ENCODE results near the gene STARD13.

STARD13 gene

DNA sequence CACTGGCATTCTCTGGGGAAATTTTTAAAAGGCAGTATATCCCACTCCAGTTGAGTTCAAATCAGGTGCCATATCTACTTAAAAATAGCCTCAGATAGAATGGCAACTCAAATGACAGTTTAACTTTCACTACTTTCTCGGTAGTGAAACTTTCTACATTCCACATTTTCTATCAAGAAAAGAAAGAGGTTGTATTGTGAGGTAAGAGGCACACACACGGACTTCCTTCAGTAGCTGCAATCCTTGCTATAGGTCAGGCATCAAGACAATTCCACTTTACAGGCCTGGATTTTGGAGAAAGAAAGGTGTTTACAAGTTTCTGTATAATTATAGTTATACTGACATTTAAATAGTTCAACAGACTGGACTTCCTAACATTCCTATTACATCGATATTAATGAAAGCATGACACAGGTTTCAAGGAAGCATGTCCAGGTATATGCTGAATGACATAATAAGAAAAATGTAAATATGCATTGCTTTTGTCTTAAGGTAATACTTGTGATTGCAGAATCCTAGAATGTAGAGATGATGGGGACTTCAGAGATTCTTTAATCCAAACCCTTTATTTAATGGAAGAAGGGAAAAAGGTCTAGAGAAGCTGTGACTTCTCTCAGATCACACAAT, 5.2 kb downstream of the STARD13 start:
- no peak for DNase-seq (ENCODE audit: extremely low read depth, low read depth)
- TF ChIP-seq, protein P1, sequence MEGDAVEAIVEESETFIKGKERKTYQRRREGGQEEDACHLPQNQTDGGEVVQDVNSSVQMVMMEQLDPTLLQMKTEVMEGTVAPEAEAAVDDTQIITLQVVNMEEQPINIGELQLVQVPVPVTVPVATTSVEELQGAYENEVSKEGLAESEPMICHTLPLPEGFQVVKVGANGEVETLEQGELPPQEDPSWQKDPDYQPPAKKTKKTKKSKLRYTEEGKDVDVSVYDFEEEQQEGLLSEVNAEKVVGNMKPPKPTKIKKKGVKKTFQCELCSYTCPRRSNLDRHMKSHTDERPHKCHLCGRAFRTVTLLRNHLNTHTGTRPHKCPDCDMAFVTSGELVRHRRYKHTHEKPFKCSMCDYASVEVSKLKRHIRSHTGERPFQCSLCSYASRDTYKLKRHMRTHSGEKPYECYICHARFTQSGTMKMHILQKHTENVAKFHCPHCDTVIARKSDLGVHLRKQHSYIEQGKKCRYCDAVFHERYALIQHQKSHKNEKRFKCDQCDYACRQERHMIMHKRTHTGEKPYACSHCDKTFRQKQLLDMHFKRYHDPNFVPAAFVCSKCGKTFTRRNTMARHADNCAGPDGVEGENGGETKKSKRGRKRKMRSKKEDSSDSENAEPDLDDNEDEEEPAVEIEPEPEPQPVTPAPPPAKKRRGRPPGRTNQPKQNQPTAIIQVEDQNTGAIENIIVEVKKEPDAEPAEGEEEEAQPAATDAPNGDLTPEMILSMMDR (IDR thresholded peaks at IDR 0.05; ENCODE audit: low read depth, low read length): no peak

DNA sequence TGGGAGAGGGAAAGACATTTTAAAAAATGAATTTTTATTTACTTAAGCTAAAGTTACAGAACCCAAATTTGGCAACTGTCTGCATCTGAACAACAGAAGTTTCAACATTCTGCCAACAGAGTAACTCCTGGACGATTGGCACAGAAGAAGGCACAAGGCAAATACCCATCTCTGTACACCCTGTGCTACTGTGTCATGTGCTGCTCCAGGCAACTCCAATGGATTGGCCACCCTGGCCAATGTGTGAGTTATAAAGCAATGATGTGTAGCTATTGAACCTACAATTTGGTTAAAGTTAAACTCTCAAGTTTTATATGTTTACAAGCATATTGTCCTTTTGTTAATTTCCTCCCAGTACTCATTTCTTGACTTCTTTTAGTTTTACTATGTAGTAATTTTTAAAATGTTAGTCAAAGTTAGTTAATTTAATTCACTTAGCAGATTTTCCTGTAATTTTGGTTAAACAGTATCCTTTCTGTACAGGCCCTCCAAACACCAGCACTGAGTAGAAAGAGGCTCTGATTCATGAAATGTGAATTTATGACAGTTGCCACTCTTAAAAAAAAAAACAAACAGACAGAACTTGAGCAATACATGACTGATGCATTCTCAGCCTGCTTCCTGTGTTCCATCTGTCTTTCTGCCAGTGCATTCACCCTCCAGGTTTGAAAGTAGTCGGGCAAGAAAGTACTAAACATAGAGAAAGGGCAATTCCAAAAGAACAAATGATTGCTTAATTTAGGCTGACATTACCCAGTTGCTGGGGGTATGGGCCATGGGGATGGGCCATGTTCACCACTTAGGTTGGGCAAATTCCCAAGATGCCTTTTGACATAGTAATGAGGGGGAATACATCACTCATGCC, 5.9 kb downstream of the STARD13 start:
- TF ChIP-seq, protein P1 (IDR thresholded peaks at IDR 0.05; ENCODE audit: low read depth, low read length): no peak
- DNase-seq (ENCODE audit: extremely low read depth, low read depth): no peak

DNA sequence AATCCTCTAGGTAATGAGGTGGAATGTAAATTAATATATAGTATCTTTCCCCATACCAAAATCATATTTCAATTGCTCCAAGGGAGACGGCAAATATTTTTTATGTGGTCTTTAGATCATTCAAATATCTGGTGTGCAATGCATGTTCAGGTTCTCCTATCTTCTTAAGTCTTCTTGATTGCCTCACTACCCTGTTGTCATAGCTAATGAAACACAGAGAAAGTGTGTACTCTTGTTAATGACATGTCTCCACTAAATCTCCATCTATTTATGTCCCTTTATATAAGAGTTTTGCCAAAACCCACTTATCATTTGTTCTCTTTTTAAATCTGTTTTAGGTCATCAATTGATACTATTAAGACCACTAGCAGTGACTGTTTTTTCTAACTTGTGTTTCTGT, 6.6 kb downstream of the STARD13 start:
- TF ChIP-seq, protein P1 (IDR thresholded peaks at IDR 0.05; ENCODE audit: low read depth, low read length): no peak
- DNase-seq (ENCODE audit: extremely low read depth, low read depth): no peak

DNA sequence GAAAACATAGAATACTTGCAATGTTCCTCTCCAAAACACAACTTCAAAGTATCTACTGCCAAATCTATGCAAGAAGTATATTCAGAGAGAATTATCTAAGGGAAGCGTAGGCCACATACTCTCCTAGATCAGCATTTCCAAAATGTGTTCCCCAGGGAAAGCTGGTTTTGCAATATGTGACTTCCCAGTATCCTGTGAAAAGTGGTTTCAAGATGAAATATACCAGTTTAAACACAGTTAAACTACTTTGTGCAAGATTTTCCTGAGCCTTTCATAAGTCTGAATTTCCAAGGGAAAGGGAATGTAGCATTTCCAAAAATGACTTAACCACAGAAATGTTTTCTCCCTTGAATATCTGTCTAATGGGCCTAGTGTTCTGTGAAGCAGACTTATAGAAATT, 7.6 kb downstream of the STARD13 start:
- no peak for DNase-seq (ENCODE audit: extremely low read depth, low read depth)
- TF ChIP-seq, protein P1 (IDR thresholded peaks at IDR 0.05; ENCODE audit: low read depth, low read length): no peak

DNA sequence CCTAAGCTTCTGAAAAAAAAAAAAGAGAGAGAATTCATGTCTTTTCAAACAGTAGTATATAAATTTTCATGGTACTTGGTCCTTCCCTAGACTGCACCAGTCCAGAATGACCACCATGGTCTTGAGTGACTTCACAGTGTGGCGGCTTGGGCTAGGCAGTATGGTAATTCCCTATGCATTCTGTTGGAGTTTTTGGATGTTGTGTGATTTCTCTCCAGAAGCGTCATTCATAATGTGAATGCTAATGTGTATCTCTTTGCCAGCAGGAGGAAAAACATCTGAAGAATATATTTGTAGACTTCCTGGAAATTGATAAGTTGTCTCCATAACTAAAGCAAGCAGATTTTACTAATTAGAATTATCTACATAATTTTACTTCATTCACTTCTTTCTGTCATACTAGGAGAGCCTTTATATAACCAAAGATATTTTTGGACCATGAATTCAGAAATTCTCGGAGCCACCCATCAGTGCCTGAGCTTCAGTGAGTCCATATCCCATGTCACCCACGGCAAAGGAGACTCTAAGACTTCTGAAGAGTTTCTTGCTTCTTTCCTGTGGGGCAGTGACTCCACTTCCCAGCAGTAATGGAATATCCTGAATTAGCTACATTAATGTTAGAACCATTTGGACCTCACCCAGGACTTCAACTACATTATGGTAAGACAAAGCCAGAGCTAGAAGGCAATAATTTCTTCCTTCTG, 8.4 kb downstream of the STARD13 start:
- TF ChIP-seq, protein P1 (IDR thresholded peaks at IDR 0.05; ENCODE audit: low read depth, low read length): no peak
- DNase-seq (ENCODE audit: extremely low read depth, low read depth): no peak

DNA sequence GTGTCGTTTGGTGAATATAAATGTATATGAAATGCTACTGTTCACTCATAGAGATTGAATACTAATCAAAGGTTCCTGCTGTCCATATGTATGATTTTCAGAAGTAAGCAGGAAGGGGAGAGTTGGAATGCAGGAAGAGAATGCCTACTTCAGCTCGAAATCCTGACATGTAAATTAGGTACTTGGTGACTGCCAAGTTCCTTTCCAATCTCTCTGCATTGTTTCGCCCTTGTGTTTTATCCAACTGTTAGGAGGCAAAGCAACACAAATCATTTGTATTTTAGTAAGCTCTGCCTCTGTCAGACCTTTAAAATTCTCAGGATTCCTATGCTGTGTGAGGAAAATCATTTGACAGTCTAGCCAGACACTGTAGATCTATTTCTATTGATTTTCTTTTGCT, 9.0 kb downstream of the STARD13 start:
- TF ChIP-seq, protein P1 (IDR thresholded peaks at IDR 0.05; ENCODE audit: low read depth, low read length): no peak
- DNase-seq (ENCODE audit: extremely low read depth, low read depth): no peak

DNA sequence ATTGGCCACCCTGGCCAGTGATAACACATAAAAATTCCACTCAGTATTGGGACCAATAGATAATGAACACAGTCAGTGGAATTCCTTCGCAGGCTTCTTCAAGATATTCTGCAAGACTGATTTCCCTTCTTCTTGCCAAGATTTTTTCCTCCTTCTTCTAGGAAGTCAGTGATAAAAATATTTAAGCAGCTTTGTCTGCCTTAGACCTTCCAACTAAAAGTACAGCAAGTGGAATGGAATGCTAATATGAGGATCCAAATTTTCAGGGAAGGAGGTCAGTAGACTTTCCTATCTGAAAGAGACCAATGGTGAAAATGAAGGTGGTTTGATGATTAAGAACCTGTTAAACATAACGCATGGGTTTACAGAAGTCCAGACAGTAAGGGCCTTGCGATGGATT, 9.6 kb downstream of the STARD13 start:
- no peak for DNase-seq (ENCODE audit: extremely low read depth, low read depth)
- TF ChIP-seq, protein P1 (IDR thresholded peaks at IDR 0.05; ENCODE audit: low read depth, low read length): no peak
